Hepatocyte (in vitro differentiated cells): Measurements from ENCODE around the gene IRGC.

Experiments used
- EZH2 ChIP-seq: fragments of 200-600 bp; sonication (generic); IDR thresholded peaks from 2 replicates; pipeline ENCODE4 v1.6.1; 2016; ENCODE audit warnings: antibody characterized with exemption, mild to moderate bottlenecking, borderline replicate concordance
- TF ChIP-seq, protein P1 (sequence below): fragments of 200-600 bp; sonication (generic); IDR thresholded peaks from 2 replicates; pipeline ENCODE4 v1.5.1; 2016; ENCODE audit warnings: antibody characterized with exemption, mild to moderate bottlenecking; ENCODE audit not compliant: poor library complexity

- TF ChIP-seq, protein P1, sequence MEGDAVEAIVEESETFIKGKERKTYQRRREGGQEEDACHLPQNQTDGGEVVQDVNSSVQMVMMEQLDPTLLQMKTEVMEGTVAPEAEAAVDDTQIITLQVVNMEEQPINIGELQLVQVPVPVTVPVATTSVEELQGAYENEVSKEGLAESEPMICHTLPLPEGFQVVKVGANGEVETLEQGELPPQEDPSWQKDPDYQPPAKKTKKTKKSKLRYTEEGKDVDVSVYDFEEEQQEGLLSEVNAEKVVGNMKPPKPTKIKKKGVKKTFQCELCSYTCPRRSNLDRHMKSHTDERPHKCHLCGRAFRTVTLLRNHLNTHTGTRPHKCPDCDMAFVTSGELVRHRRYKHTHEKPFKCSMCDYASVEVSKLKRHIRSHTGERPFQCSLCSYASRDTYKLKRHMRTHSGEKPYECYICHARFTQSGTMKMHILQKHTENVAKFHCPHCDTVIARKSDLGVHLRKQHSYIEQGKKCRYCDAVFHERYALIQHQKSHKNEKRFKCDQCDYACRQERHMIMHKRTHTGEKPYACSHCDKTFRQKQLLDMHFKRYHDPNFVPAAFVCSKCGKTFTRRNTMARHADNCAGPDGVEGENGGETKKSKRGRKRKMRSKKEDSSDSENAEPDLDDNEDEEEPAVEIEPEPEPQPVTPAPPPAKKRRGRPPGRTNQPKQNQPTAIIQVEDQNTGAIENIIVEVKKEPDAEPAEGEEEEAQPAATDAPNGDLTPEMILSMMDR: no peak
- no peak for TF ChIP-seq EZH2
Measured at GRCh38 chr19:43690444-43690843, 25.4 kb upstream of the IRGC start.
